OCI-LY7 (cell line): Measurements from ENCODE around the gene MRC2. TPM values are rescaled to one million over a fixed set of nuclear protein-coding genes. Genes with fewer than 3 reads are reported as not detected.

Experiments
- BruUV-seq: library from RNA; stranded (reverse); fragments of 400-500 nt; replicated peaks from 2 replicates; lab custom pipeline; 2021; lab: Mats Ljungman, UMichigan
- CTCF ChIA-PET: fragments of 300-600 bp; sonication (Branson Sonifier 250); formaldehyde crosslinking; loops from one replicate; lab custom pipeline; 2022; ENCODE audit warnings: antibody characterized with exemption; ENCODE audit not compliant: unreplicated experiment; lab: Charles Lee
- POLR2A ChIA-PET: fragments of 300-600 bp; sonication (Branson Sonifier 250); formaldehyde crosslinking; loops from one replicate; lab custom pipeline; 2022; ENCODE audit warnings: antibody characterized with exemption; lab: Charles Lee
- DNase-seq: peaks from one replicate; pipeline ENCODE4 v3.0.0-alpha.2; 2015; ENCODE audit warnings: low spot score
- H2AFZ ChIP-seq: fragments of 200-600 bp; sonication (generic), shearing (Covaris generic); 2 replicates; pipeline ENCODE4 v1.6.1; 2014; ENCODE audit warnings: mild to moderate bottlenecking, antibody characterized with exemption, low read length, moderate library complexity
- H3K27ac ChIP-seq: fragments of 200-600 bp; sonication (generic); 2 replicates; pipeline ENCODE4 v1.5.1; 2014; ENCODE audit warnings: mixed run types, low read depth, mild to moderate bottlenecking, moderate library complexity, low read length, inconsistent platforms; ENCODE audit not compliant: poor library complexity, severe bottlenecking
- H3K36me3 ChIP-seq: fragments of 200-600 bp; sonication (generic); 2 replicates; pipeline ENCODE4 v1.6.1; 2014; ENCODE audit warnings: mild to moderate bottlenecking, antibody characterized with exemption, low read length, moderate library complexity, mixed read lengths; ENCODE audit not compliant: insufficient read depth
- H3K4me1 ChIP-seq: fragments of 200-600 bp; sonication (generic); 2 replicates; pipeline ENCODE4 v1.5.1; 2014; ENCODE audit warnings: mild to moderate bottlenecking, low read length; ENCODE audit not compliant: insufficient read depth, poor library complexity, severe bottlenecking
- H3K4me2 ChIP-seq: fragments of 200-600 bp; sonication (generic); 2 replicates; pipeline ENCODE4 v1.6.1; 2014; ENCODE audit warnings: mild to moderate bottlenecking, low read length
- H3K4me3 ChIP-seq: fragments of 200-600 bp; sonication (generic); 2 replicates; pipeline ENCODE4 v1.5.1; 2014; ENCODE audit warnings: mild to moderate bottlenecking, low read depth, low read length; ENCODE audit not compliant: poor library complexity, severe bottlenecking
- H3K79me2 ChIP-seq: fragments of 200-600 bp; sonication (generic); 2 replicates; pipeline ENCODE4 v1.6.1; 2016; ENCODE audit warnings: low read depth, mild to moderate bottlenecking, low read length, moderate library complexity, mixed read lengths; ENCODE audit not compliant: insufficient read depth
- H3K9me2 ChIP-seq: fragments of 200-600 bp; sonication (generic); 2 replicates; pipeline ENCODE4 v1.6.1; 2016; ENCODE audit warnings: mild to moderate bottlenecking, low read length, mixed read lengths; ENCODE audit not compliant: insufficient read depth
- H3K9me3 ChIP-seq: fragments of 200-600 bp; sonication (generic); 2 replicates; pipeline ENCODE4 v1.6.1; 2014; ENCODE audit warnings: mild to moderate bottlenecking, mixed run types, low read length, mixed read lengths
- H4K20me1 ChIP-seq: fragments of 200-600 bp; sonication (generic); 2 replicates; pipeline ENCODE4 v1.6.1; 2014; ENCODE audit warnings: mild to moderate bottlenecking, antibody characterized with exemption, low read length, moderate library complexity, mixed read lengths; ENCODE audit not compliant: insufficient read depth
- CTCF ChIP-seq: fragments of 200-600 bp; sonication (generic); conservative IDR thresholded peaks from 2 replicates; pipeline ENCODE4 v1.5.1; 2014; ENCODE audit warnings: mild to moderate bottlenecking, antibody characterized with exemption, low read length, moderate library complexity, mixed read lengths
- EZH2phosphoT487 ChIP-seq: fragments of 200-600 bp; sonication (generic); IDR thresholded peaks from 2 replicates; pipeline ENCODE4 v1.6.1; 2018; ENCODE audit warnings: low read depth, borderline replicate concordance, mild to moderate bottlenecking, mixed run types, antibody characterized with exemption, low read length, moderate library complexity, mixed read lengths
- intact Hi-C: fragments of 100-400 bp; cut with micrococcal nuclease; formaldehyde crosslinking; loops from one replicate; pipeline ENCODE4 v1.10.0; 2022; ENCODE audit not compliant: unreplicated experiment
- total RNA-seq, 2 experiments: library from RNA; depleted of rRNA in 1 of 2; stranded (reverse); fragments of >200 nt in 1 of 2; shearing (Covaris generic) in 1 of 2; gene quantifications; 2 replicates each; pipeline ENCODE4 v1.2.3, GENCODE V29; 2014 to 2022

The MRC2 gene
- total RNA-seq, 2 experiments from 2014 or later: 0.19 to 0.27 TPM

GRCh38 chr17:62675260-62675659 is 47.8 kb downstream of the MRC2 start:
- Histone ChIP-seq H3K4me2 (no peak overlapping the region), H3K9me3 (no peaks in the 10 kb centered on the region), H3K27ac (no peak overlapping the region), H2AFZ (no peak overlapping the region), H3K4me3 (no peak overlapping the region), H3K9me2 (no peaks in the 10 kb centered on the region), H4K20me1 (no peaks in the 10 kb centered on the region), H3K4me1 (no peaks in the 10 kb centered on the region), H3K79me2 (no peaks in the 10 kb centered on the region), H3K36me3 (no peaks in the 10 kb centered on the region)
- no TSS peak for BruUV-seq
- ChIA-PET CTCF (no interaction called here), POLR2A (no interaction called here)
- intact Hi-C loops: no loop called here
- TF ChIP-seq CTCF: no peak
- no peak for TF ChIP-seq EZH2phosphoT487
- DNase-seq: no peak

- Histone ChIP-seq H3K9me2 (no peaks in the 10 kb centered on the region), H3K4me2 (no peak overlapping the region), H3K9me3 (no peaks in the 10 kb centered on the region), H2AFZ (no peak overlapping the region), H3K4me3 (no peak overlapping the region), H3K27ac (no peak overlapping the region), H3K79me2 (no peaks in the 10 kb centered on the region), H3K4me1 (no peaks in the 10 kb centered on the region), H4K20me1 (no peaks in the 10 kb centered on the region), H3K36me3 (no peaks in the 10 kb centered on the region)
- no peak for DNase-seq
- ChIA-PET CTCF (no interaction called here), POLR2A (interaction anchor here (0.6 kb wide), 1 partner anchor 1743 kb away, joined by 4 read pairs; no protein-coding TSS in a partner anchor)
- intact Hi-C loops: no loop called here
- BruUV-seq: no TSS peak
- TF ChIP-seq EZH2phosphoT487 (no peak), CTCF (no peak)
Observed at GRCh38 chr17:62675701-62676100, 48.2 kb downstream of the MRC2 start.

- ChIA-PET CTCF (no interaction called here), POLR2A (interaction anchor here (0.6 kb wide), 1 partner anchor 1744 kb away, joined by 4 read pairs; no protein-coding TSS in a partner anchor)
- DNase-seq: no peak
- intact Hi-C loops: no loop called here
- Histone ChIP-seq H3K4me3 (no peak overlapping the region), H3K27ac (no peak overlapping the region), H3K9me3 (no peaks in the 10 kb centered on the region), H3K9me2 (no peaks in the 10 kb centered on the region), H3K79me2 (no peaks in the 10 kb centered on the region), H3K4me1 (no peaks in the 10 kb centered on the region), H3K36me3 (no peaks in the 10 kb centered on the region), H3K4me2 (no peak overlapping the region), H2AFZ (no peak overlapping the region), H4K20me1 (no peaks in the 10 kb centered on the region)
- TF ChIP-seq EZH2phosphoT487 (no peak), CTCF (no peak)
- BruUV-seq: no TSS peak
Observed at GRCh38 chr17:62676231-62676943, 48.9 kb downstream of the MRC2 start.
